Pancreas (tissue), 10 donors: ENCODE measurements around the gene PLB1. TPM values are rescaled to one million over a fixed set of nuclear protein-coding genes. Genes with fewer than 3 reads are reported as not detected.

Experiments used
- ATAC-seq, 4 donors: fragments of 200-7000 bp; cut with Tn5 transposase; one replicate each; pipeline versions ENCODE4 v1.8.0 to v1.9.1; 2020; ENCODE audit warnings: mild to moderate bottlenecking in 4 of 4, moderate library complexity in 4 of 4
- DNase-seq, 6 donors: peaks; one replicate each; pipeline ENCODE4 v3.0.0-alpha.2; 2020
- FAIRE-seq: peaks from 2 replicates; lab custom pipeline; 2012; peaks lifted over from hg19 to GRCh38; lab: Jason Lieb, UNC
- H3K27ac ChIP-seq, 4 donors: fragments of 200-600 bp; sonication (generic); 1 replicate in 3 of 4; 2 replicates in 1 of 4; pipeline versions ENCODE4 v1.5.0 to v1.8.0; 2020
- H3K27me3 ChIP-seq, 4 donors: fragments of 200-600 bp; one replicate each; pipeline ENCODE4 v1.8.0; 2021
- H3K36me3 ChIP-seq, 3 donors: fragments of 200-600 bp; sonication (generic) in 1 of 3; one replicate each; pipeline versions ENCODE4 v1.5.0 to v1.8.0; 2020 to 2021
- H3K4me1 ChIP-seq, 3 donors: fragments of 200-600 bp; one replicate each; pipeline ENCODE4 v1.8.0; 2021
- H3K4me3 ChIP-seq, 4 donors: fragments of 200-600 bp; sonication (generic) in 2 of 4; one replicate each; pipeline versions ENCODE4 v1.5.0 to v1.8.0; 2020 to 2021
- H3K9me3 ChIP-seq, 4 donors: fragments of 200-600 bp; one replicate each; pipeline ENCODE4 v1.8.0; 2021
- WGBS, 2 donors: extraction: QIAGEN DNeasy Blood & Tissue Kit; methylation state at CpG; one replicate each; pipeline ENCODE4 v1.1.7; 2013; 5-methylcytosine and 5-hydroxymethylcytosine counted together
- intact Hi-C, 3 donors: fragments of 100-400 bp; cut with DNase I; formaldehyde crosslinking; loops; one replicate each; pipeline versions ENCODE4 v1.11.1 to v1.14.2; 2022
- polyA plus RNA-seq, 2 donors: library from polyadenylated mRNA; stranded (reverse); fragments of 200-250 nt; gene quantifications; one replicate each; pipeline ENCODE4 v1.2.3, GENCODE V29; 2013
- total RNA-seq, 6 donors: library from RNA; stranded (reverse); fragmentation: NEBNext Ultra II Directional in 4 of 6; extraction: Animal tissue kit (Norgen Biotek cat#: 25700) in 4 of 6; gene quantifications; one replicate each; pipeline versions ENCODE4 v1.2.1 to v1.2.4, GENCODE V29; 2021 to 2023
- TF ChIP-seq, protein P1 (sequence below), 4 donors: fragments of 200-600 bp; sonication (generic) in 3 of 4; IDR thresholded peaks; one replicate each; pipeline versions ENCODE4 v1.5.0 to v1.8.0; 2021; ENCODE audit warnings: antibody characterized with exemption in 4 of 4
- donor health status: healthy with polysubstance abuse.
- donor health status: DM: no; HTN: no; CAD: no; lungs with moderate emphysema.
- donor health status: DM: no; HTN: no; CAD: no.
- donor health status: control.
- donor health status: control.
- donor health status: Bipolar disorder and iron deficiency.
- donor health status: DM: yes; HTN: yes; CAD: no.
- donor health status: DM: no; HTN: no; CAD: no.
- donor health status: DM: no; HTN: no; CAD: no.
- donor health status: DM: yes; HTN: yes; CAD: no.

The PLB1 gene
- total and polyA plus RNA-seq, 8 donors: 0.16 to 2.4 (median 0.93) TPM

DNA sequence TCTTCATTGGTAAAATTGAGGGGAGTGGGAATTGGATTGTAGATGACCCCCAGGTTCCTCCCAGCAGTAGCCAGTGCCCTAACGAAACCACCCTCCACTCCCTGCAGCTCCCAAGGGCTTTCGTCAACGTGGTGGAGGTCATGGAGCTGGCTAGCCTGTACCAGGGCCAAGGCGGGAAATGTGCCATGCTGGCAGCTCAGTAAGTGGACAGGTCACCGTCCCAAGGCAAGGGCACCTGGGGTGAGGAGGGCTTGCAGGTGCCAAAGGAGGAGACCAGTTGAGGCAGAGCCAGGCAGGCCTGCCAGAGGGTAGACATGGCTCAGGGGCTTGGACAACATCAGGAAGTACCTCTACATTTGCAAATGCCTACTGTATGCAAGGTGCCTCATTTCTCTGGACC lies 133.1 kb downstream of the PLB1 start:
- Histone ChIP-seq H3K27ac (no peak overlapping the region), H3K36me3 (no peaks in the 10 kb centered on the region), H3K4me3 (no peak overlapping the region), H3K4me1 (peaks cover 0 to 15% (median 14%) of the 10 kb centered on the region in 3 donors), H3K9me3 (no peaks in the 10 kb centered on the region), H3K27me3 (no peaks in the 10 kb centered on the region)
- intact Hi-C loops: loop anchor here in 1 of 3 donors (10.0 kb wide), 1 partner anchor 116 kb away; no protein-coding TSS in a partner anchor
- 62 to 69% methylated on average over 5 of the region's 5 CpGs for WGBS, 2 donors
- FAIRE-seq: no peak
- TF ChIP-seq, protein P1, sequence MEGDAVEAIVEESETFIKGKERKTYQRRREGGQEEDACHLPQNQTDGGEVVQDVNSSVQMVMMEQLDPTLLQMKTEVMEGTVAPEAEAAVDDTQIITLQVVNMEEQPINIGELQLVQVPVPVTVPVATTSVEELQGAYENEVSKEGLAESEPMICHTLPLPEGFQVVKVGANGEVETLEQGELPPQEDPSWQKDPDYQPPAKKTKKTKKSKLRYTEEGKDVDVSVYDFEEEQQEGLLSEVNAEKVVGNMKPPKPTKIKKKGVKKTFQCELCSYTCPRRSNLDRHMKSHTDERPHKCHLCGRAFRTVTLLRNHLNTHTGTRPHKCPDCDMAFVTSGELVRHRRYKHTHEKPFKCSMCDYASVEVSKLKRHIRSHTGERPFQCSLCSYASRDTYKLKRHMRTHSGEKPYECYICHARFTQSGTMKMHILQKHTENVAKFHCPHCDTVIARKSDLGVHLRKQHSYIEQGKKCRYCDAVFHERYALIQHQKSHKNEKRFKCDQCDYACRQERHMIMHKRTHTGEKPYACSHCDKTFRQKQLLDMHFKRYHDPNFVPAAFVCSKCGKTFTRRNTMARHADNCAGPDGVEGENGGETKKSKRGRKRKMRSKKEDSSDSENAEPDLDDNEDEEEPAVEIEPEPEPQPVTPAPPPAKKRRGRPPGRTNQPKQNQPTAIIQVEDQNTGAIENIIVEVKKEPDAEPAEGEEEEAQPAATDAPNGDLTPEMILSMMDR (IDR thresholded peaks at IDR 0.05): no peak
- peak in 1 of 6 donors; percentile 30 for DNase-seq
- no peak for ATAC-seq

- WGBS, 2 donors: 96 to 97% methylated on average over 7 of the region's 7 CpGs
- no peaks in the 10 kb centered on the region for H3K36me3 ChIP-seq
- H3K27me3 ChIP-seq: no peaks in the 10 kb centered on the region
- no peak overlapping the region for H3K27ac ChIP-seq
- no peaks in the 10 kb centered on the region for H3K9me3 ChIP-seq
- TF ChIP-seq, protein P1 (IDR thresholded peaks at IDR 0.05): no peak
- DNase-seq (no peak), FAIRE-seq (no peak), ATAC-seq (no peak)
- H3K4me1 ChIP-seq: peaks cover 0 to 21% (median 11%) of the 10 kb centered on the region in 3 donors
- no peak overlapping the region for H3K4me3 ChIP-seq
- intact Hi-C loops: loop anchor here in 1 of 3 donors (10.0 kb wide), 1 partner anchor 115 kb away; no protein-coding TSS in a partner anchor
Measured at GRCh38 chr2:28629910-28630309, 134.1 kb downstream of the PLB1 start.

DNA sequence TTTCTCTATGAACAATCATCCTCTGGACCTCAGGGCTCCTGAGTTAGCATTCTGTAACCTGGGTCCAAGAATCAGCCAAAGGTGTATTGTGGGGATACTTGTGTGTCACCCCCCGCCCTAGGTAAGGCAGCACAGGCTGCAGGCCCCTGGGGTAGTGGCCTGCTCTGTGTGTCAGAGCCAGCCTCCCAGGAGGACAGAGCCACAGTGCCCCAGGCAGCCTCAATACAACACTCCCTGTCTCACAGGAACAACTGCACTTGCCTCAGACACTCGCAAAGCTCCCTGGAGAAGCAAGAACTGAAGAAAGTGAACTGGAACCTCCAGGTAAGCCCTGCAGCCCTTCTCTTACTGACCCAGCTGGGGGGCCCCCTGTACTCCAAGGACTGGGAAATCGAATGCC lies 134.5 kb downstream of the PLB1 start:
- Histone ChIP-seq H3K4me1 (peaks cover 0 to 18% (median 7%) of the 10 kb centered on the region in 3 donors), H3K27me3 (no peaks in the 10 kb centered on the region), H3K9me3 (no peaks in the 10 kb centered on the region), H3K4me3 (no peak overlapping the region), H3K27ac (no peak overlapping the region), H3K36me3 (no peaks in the 10 kb centered on the region)
- ATAC-seq (no peak), FAIRE-seq (no peak), DNase-seq (no peak)
- TF ChIP-seq, protein P1 (IDR thresholded peaks at IDR 0.05): no peak
- WGBS, 2 donors: 89 to 92% methylated on average over 3 of the region's 3 CpGs
- intact Hi-C loops: no loop called here

DNA sequence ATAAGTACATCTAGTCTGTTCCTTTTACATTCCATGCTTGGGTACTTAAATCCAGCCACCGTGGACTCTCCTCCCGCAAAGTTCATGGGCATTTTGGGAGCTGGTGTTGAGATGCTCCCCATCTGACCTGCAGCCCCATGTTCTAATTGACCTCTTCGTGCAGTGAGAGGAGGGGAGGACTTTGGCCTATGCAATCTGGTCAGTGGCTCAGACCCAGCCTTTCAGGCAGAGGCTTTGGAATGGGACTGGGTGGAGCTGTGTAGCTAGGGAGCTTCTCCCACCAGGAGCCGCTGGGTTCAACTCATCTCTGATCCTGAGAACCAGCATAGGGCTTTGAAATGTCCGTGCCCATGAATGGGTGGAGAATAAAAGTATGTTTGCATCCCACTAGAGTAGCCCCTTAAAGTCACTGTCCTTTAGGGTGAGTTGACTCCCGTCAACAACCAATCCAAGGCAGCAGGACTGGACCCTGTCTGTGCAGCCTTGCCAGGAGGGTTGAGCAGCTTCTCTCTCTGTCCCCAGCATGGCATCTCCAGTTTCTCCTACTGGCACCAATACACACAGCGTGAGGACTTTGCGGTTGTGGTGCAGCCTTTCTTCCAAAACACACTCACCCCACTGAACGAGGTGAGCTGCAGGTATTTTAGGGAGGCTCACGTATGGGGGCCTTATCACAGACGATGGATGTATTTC lies 135.8 kb downstream of the PLB1 start:
- FAIRE-seq (no peak), DNase-seq (no peak), ATAC-seq (no peak)
- H3K27me3 ChIP-seq: no peaks in the 10 kb centered on the region
- no peak overlapping the region for H3K4me3 ChIP-seq
- 68 to 87% methylated on average over 11 of the region's 11 CpGs for WGBS, 2 donors
- peaks cover 0 to 10% (median 3%) of the 10 kb centered on the region in 3 donors for H3K4me1 ChIP-seq
- H3K9me3 ChIP-seq: no peaks in the 10 kb centered on the region
- TF ChIP-seq, protein P1 (IDR thresholded peaks at IDR 0.05): no peak
- no peak overlapping the region for H3K27ac ChIP-seq
- H3K36me3 ChIP-seq: no peaks in the 10 kb centered on the region
- intact Hi-C loops: no loop called here

DNA sequence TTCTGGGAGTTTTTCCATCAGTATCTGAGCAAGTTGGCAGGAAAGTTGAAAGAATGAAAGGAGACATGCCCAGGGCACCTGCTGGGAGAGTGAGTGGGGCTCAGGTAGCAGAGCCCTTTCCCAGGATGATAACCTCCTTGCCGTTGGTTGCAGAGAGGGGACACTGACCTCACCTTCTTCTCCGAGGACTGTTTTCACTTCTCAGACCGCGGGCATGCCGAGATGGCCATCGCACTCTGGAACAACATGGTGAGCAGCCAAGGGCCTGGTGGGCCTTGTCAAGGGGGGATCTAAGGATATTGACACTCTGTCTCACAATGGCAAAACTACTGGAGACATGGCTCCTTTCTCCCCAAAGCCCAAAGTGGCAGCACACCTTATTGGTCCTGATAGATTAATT lies 136.9 kb downstream of the PLB1 start:
- intact Hi-C loops: no loop called here
- TF ChIP-seq, protein P1 (IDR thresholded peaks at IDR 0.05): no peak
- H3K27ac ChIP-seq: peak overlapping the region in 1 of 4 donors; percentile 69
- WGBS, 2 donors: 91 to 95% methylated on average over 6 of the region's 6 CpGs
- H3K36me3 ChIP-seq: no peaks in the 10 kb centered on the region
- H3K4me1 ChIP-seq: peaks cover 0 to 10% (median 3%) of the 10 kb centered on the region in 3 donors
- no peaks in the 10 kb centered on the region for H3K9me3 ChIP-seq
- no peak overlapping the region for H3K4me3 ChIP-seq
- DNase-seq (no peak), FAIRE-seq (no peak), ATAC-seq (no peak)
- H3K27me3 ChIP-seq: no peaks in the 10 kb centered on the region
